Thoracic aorta (tissue), 2 donors: ENCODE data around the gene PKP1. TPM values are rescaled to one million over a fixed set of nuclear protein-coding genes. Genes with fewer than 3 reads are reported as not detected.
"Not testable (repeated sequence)": the region's sequence is repeated elsewhere in the genome, so short reads cannot be mapped to it uniquely, and the experiment has no call there.

Experiments used
- ATAC-seq: fragments of 150-250 bp; one replicate; pipeline ENCODE4 v1.8.0; 2017; ENCODE audit warnings: low read depth; ENCODE audit not compliant: insufficient number of reproducible peaks, low FRiP score
- DNase-seq: peaks from one replicate; pipeline ENCODE4 v3.0.0-alpha.2; 2020; ENCODE audit warnings: low spot score
- H3K27ac ChIP-seq, 2 donors: fragments of 200-600 bp; sonication (generic); 1 replicate in 1 of 2; 2 replicates in 1 of 2; pipeline ENCODE4 v1.5.1; 2016; ENCODE audit warnings: mild to moderate bottlenecking in 2 of 2, moderate library complexity in 2 of 2
- H3K27me3 ChIP-seq: fragments of 200-600 bp; sonication (generic); replicated peaks from 2 replicates; pipeline ENCODE4 v1.6.0; 2016; ENCODE audit warnings: mild to moderate bottlenecking; ENCODE audit not compliant: insufficient read depth
- H3K36me3 ChIP-seq: fragments of 200-600 bp; sonication (generic); one replicate; pipeline ENCODE4 v1.5.1; 2016
- H3K4me1 ChIP-seq, 2 donors: fragments of 200-600 bp; sonication (generic); 1 replicate in 1 of 2; 2 replicates in 1 of 2; pipeline versions ENCODE4 v1.5.1 to v1.6.0; 2016; ENCODE audit warnings: low read depth in 2 of 2, mild to moderate bottlenecking in 1 of 2; ENCODE audit not compliant: control insufficient read depth in 1 of 2
- H3K4me3 ChIP-seq: fragments of 200-600 bp; sonication (generic); 2 replicates; pipeline ENCODE4 v1.5.1; 2016; ENCODE audit warnings: mild to moderate bottlenecking
- H3K9me3 ChIP-seq: fragments of 200-600 bp; sonication (generic); 2 replicates; pipeline ENCODE4 v1.5.1; 2016
- total RNA-seq, 2 donors: library from RNA; depleted of rRNA; stranded (reverse); fragments of >200 nt; gene quantifications; one replicate each; pipeline versions ENCODE4 v1.1.0 to v1.2.3, GENCODE V29; 2016
- TF ChIP-seq, protein P1 (sequence below): fragments of 200-600 bp; sonication (generic); IDR thresholded peaks from one replicate; pipeline ENCODE4 v1.5.1; 2019; ENCODE audit warnings: antibody characterized with exemption

Gene PKP1
- total RNA-seq, 2 donors from 2014 or later: 0.54 TPM; not detected in 1

DNA sequence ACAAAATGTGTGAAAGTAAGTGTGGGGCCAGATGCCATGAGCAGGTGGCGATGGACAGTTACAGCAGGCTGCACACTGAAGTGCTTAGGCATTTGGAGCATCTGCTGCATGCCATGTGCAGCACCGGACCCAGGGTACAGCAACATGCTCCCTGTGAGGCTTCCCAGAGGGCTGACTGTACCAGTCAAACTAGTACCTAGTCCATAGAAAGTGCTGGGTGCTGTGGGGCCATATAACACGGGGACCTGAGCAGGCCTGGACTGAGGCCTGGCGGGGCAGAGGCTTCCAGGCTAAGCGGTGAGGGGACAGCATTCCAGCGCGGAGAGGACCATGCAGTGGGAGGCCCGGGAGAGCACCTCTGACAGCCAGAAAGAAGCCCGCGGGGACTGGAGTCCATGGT, 29.9 kb upstream of the PKP1 start:
- no peak overlapping the region for H3K4me3 ChIP-seq
- H3K27me3 ChIP-seq: no peaks in the 10 kb centered on the region
- no peaks in the 10 kb centered on the region for H3K9me3 ChIP-seq
- ATAC-seq (no peak), DNase-seq (no peak)
- no peak overlapping the region for H3K27ac ChIP-seq
- H3K36me3 ChIP-seq: no peaks in the 10 kb centered on the region
- H3K4me1 ChIP-seq: no peaks in the 10 kb centered on the region
- TF ChIP-seq, protein P1, sequence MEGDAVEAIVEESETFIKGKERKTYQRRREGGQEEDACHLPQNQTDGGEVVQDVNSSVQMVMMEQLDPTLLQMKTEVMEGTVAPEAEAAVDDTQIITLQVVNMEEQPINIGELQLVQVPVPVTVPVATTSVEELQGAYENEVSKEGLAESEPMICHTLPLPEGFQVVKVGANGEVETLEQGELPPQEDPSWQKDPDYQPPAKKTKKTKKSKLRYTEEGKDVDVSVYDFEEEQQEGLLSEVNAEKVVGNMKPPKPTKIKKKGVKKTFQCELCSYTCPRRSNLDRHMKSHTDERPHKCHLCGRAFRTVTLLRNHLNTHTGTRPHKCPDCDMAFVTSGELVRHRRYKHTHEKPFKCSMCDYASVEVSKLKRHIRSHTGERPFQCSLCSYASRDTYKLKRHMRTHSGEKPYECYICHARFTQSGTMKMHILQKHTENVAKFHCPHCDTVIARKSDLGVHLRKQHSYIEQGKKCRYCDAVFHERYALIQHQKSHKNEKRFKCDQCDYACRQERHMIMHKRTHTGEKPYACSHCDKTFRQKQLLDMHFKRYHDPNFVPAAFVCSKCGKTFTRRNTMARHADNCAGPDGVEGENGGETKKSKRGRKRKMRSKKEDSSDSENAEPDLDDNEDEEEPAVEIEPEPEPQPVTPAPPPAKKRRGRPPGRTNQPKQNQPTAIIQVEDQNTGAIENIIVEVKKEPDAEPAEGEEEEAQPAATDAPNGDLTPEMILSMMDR: no peak

DNA sequence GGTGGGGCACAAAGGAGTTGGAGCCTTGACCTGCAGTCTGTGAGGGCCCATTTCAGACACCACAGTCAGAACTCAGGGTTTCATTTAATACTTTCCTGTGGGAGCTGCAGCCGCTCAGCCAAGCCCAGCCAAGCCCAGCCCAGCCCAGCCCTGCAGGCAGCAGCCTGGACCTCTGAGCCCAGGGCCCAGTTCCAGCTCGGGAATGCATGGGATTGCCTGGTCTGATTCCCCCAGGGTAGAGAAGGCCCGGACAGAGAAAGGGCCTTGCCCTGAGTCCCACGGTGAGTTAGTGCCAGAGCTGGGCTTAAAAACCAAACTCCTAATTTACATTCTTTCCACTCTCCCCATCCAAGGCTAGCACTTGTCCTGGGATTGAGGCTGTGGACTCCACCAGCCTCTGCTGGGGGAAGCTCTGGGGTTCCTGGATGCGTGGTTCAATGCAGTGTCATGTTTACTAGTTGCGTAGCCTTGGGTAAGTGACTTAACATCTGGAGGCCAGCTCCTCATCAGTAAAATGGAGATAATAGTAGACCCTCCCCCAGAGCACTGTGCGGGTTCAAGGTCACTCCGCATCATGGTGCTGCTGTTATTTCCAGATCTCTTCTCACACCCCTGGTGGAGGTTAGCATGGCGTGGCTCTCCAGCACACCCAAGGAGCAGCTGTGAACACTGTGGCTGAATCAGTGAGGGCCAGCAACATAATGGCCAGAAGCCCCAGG, 29.2 kb upstream of the PKP1 start:
- Histone ChIP-seq H3K4me3 (no peak overlapping the region), H3K4me1 (no peaks in the 10 kb centered on the region), H3K36me3 (no peaks in the 10 kb centered on the region), H3K27ac (no peak overlapping the region), H3K9me3 (no peaks in the 10 kb centered on the region), H3K27me3 (no peaks in the 10 kb centered on the region)
- DNase-seq: no peak
- ATAC-seq: no peak
- TF ChIP-seq, protein P1: no peak

DNA sequence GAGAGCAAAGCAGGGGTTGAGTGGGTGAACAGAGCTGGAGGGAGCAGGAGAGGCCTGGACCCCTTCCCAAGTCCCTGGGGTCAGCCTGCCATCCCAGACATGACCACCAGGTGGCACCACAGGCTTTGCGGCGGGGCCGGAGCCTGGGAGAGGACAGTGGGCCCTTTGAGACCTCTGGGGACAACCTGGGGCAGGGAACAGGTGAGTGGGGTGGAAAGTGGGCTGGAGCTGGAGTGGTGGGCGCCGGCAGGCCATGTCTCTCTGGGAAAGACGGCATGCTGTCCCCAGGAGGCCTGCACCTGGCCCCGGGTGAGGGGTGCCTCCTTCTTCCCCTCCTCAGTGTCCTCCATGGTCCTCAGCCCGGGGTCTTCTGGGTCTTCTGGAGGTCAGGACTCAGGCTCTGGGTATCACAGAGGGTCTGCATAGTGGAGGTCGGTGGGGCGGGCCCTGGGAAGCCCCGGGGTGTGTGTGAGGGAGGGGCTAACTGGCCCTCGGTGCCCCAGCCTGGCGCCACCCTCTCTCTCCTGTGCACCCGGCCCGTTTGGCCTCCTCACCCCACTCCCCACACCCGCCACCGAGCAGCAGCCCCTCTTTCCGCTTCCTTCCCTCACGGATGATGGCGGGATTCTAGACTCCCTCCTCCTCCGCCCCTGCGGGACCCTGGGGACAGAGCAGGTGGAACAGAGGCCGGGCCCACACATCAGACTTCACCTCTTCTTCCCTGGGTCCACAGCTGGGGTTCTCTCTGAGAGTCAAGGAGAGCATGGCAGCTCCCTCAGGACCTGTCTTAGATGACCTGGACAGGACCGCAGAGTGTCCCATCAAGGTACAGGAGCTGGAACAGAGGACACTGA, 28.5 kb upstream of the PKP1 start:
- H3K27me3 ChIP-seq: no peaks in the 10 kb centered on the region
- TF ChIP-seq, protein P1: peak; percentile 94
- H3K36me3 ChIP-seq: no peaks in the 10 kb centered on the region
- no peak overlapping the region for H3K4me3 ChIP-seq
- no peak overlapping the region for H3K27ac ChIP-seq
- DNase-seq: no peak
- H3K4me1 ChIP-seq: no peaks in the 10 kb centered on the region
- H3K9me3 ChIP-seq: no peaks in the 10 kb centered on the region
- no peak for ATAC-seq

DNA sequence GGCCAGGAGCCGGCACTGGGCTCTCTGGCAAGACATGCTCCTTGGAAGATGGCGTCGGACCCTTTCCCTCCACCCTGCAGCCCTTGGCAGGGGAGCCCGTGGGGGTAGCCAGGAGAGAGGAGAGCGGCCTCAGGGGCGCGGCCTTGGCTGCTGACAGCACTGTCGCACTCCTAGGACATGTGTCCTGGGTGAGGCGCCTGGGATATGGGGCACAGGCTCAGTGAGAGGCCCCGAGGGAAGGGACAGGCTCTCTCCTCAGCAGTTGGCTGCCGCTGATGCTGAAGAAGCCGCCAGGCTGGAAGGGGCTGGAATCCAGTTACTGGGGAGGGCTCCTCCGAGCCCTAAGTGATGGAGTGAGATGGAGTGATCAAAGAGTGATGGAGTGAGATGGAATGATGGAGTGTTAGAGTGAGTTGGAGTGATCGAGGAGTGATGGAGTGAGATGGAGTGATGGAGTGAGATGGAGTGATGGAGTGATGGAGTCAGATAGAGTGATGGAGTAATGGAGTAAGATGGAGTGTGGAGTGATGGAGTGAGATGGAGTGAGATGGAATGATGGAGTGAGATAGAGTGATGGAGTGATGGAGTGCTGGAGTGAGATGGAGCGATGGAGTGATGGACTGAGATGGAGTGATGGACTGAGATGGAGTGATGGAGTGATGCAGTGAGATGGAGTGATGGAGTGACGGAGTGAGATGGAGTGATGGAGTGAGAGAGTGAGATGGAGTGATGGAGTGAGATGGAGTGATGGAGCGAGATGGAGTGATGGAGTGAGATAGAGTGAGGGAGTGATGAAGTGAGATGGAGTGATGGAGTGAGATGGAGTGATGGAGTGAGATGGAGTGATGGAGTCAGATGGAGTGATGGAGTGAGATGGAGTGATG, 27.6 kb upstream of the PKP1 start:
- TF ChIP-seq, protein P1: no peak
- Histone ChIP-seq H3K4me3 (no peak overlapping the region), H3K27ac (no peak overlapping the region), H3K9me3 (no peaks in the 10 kb centered on the region), H3K36me3 (no peaks in the 10 kb centered on the region), H3K4me1 (peaks cover 0 to 5% of the 10 kb centered on the region in 2 donors), H3K27me3 (no peaks in the 10 kb centered on the region)
- DNase-seq: no peak
- ATAC-seq: no peak

DNA sequence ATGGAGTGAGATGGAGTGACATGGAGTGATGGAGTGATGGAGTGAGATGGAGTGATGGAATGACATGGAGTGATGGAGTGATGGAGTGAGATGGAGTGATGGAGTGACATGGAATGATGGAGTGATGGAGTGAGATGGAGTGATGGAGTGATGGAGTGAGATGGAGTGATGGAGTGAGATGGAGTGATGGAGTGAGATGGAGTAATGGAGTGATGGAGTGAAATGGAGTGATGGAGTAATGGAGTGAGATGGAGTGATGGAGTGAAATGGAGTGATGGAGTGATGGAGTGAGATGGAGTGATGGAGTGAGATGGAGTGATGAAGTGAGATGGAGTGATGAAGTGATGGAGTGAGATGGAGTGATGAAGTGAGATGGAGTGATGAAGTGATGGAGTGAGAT, 25.2 kb upstream of the PKP1 start:
- H3K4me1 ChIP-seq, H3K36me3 ChIP-seq, H3K27me3 ChIP-seq, H3K27ac ChIP-seq, ATAC-seq, DNase-seq, H3K9me3 ChIP-seq, H3K4me3 ChIP-seq: not testable (repeated sequence)
